DND-41 (cell line): ENCODE measurements around the gene CLDN19.

Source experiments
- ATAC-seq: fragments of 200-7000 bp; cut with Tn5 transposase; 3 replicates; pipeline ENCODE4 v1.9.1; 2021; ENCODE audit warnings: low read depth; ENCODE audit not compliant: insufficient read depth
- DNase-seq: peaks from one replicate; pipeline ENCODE4 v3.0.0-alpha.2; 2020
- H2AFZ ChIP-seq: 2 replicates; pipeline ENCODE4 v1.6.0; 2012; ENCODE audit warnings: low read depth, low read length
- H3K27ac ChIP-seq: 2 replicates; pipeline ENCODE4 v1.5.1; 2012; ENCODE audit warnings: low read length, inconsistent platforms
- H3K27me3 ChIP-seq: fragments of 200-600 bp; sonication (generic); 2 replicates; pipeline ENCODE4 v1.6.0; 2012; ENCODE audit warnings: low read length, mild to moderate bottlenecking, inconsistent platforms; ENCODE audit not compliant: insufficient read depth, poor library complexity
- H3K36me3 ChIP-seq: 2 replicates; pipeline ENCODE4 v1.5.1; 2012; ENCODE audit warnings: low read length, inconsistent platforms; ENCODE audit not compliant: insufficient read depth
- H3K4me1 ChIP-seq: 2 replicates; pipeline ENCODE4 v1.5.1; 2012; ENCODE audit warnings: mild to moderate bottlenecking, low read length; ENCODE audit not compliant: insufficient read depth
- H3K4me2 ChIP-seq: 2 replicates; pipeline ENCODE4 v1.6.0; 2012; ENCODE audit warnings: mild to moderate bottlenecking, moderate library complexity, low read length, inconsistent platforms; ENCODE audit not compliant: insufficient read depth
- H3K4me3 ChIP-seq, 2 experiments: fragments of 200-600 bp in 1 of 2; shearing (Covaris generic) in 1 of 2; 2 replicates each; pipeline ENCODE4 v1.5.1; 2012 to 2016; ENCODE audit warnings: inconsistent platforms in 2 of 2, low read length in 2 of 2, mild to moderate bottlenecking in 2 of 2, low read depth in 1 of 2, moderate library complexity in 1 of 2
- H3K79me2 ChIP-seq: 2 replicates; pipeline ENCODE4 v1.6.0; 2012; ENCODE audit warnings: low read length, inconsistent platforms; ENCODE audit not compliant: insufficient read depth
- H3K9ac ChIP-seq: 2 replicates; pipeline ENCODE4 v1.6.0; 2012; ENCODE audit warnings: low read depth, mild to moderate bottlenecking, inconsistent platforms, low read length, moderate library complexity
- H3K9me3 ChIP-seq: 2 replicates; pipeline ENCODE4 v1.5.1; 2012; ENCODE audit warnings: low read length, moderate library complexity, mild to moderate bottlenecking, inconsistent platforms; ENCODE audit not compliant: insufficient read depth, severe bottlenecking
- H4K20me1 ChIP-seq: 2 replicates; pipeline ENCODE4 v1.6.0; 2012; ENCODE audit warnings: low read length; ENCODE audit not compliant: insufficient read depth
- CTCF ChIP-seq: IDR thresholded peaks from 2 replicates; pipeline ENCODE4 v1.5.1; 2012; ENCODE audit warnings: borderline replicate concordance, low read length, moderate library complexity, mild to moderate bottlenecking; ENCODE audit not compliant: poor library complexity, severe bottlenecking; ENCODE audit errors: extremely low read depth
- EZH2 ChIP-seq: IDR thresholded peaks from 3 replicates; pipeline ENCODE4 v1.6.1; 2012; ENCODE audit warnings: borderline replicate concordance, low read depth, mild to moderate bottlenecking, moderate library complexity, low read length, inconsistent platforms; ENCODE audit not compliant: severe bottlenecking

CLDN19 gene

DNA sequence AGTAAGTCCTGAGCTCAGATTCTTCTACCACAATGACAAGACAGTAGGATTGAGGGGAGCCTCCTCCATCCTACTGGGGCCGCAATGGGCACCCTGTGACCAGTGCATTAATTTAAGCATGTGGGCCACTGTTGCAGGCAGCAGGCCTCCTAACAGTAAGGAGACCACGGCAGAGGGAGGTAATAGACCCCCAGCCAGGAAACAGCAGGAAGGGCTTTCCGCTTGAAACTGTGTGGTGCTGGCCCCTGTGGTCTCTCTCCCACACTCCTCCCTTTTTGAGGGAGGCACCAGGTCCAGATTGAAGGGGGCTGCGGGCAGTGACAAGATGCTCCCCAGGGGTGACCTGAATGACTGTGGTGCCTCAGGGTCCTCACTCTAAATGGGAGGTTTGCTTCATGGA, 1.7 kb upstream of the CLDN19 start:
- Histone ChIP-seq H3K9ac (no peak overlapping the region), H3K27me3 (no peaks in the 10 kb centered on the region), H3K27ac (no peak overlapping the region), H3K36me3 (peaks cover 14% of the 10 kb centered on the region), H3K4me1 (no peaks in the 10 kb centered on the region), H3K9me3 (no peaks in the 10 kb centered on the region), H2AFZ (no peak overlapping the region), H3K4me3 (no peak overlapping the region), H3K4me2 (no peak overlapping the region), H3K79me2 (no peaks in the 10 kb centered on the region), H4K20me1 (no peaks in the 10 kb centered on the region)
- DNase-seq (no peak), ATAC-seq (no peak)
- TF ChIP-seq EZH2, result no peak
- TF ChIP-seq CTCF, result no peak

- no peak for TF ChIP-seq CTCF
- TF ChIP-seq EZH2, result no peak
- Histone ChIP-seq H3K79me2 (no peaks in the 10 kb centered on the region), H2AFZ (no peak overlapping the region), H3K27ac (no peak overlapping the region), H3K4me3 (no peak overlapping the region), H3K27me3 (no peaks in the 10 kb centered on the region), H3K36me3 (peaks cover 7% of the 10 kb centered on the region), H4K20me1 (no peaks in the 10 kb centered on the region), H3K9me3 (no peaks in the 10 kb centered on the region), H3K9ac (no peak overlapping the region), H3K4me2 (no peak overlapping the region), H3K4me1 (no peaks in the 10 kb centered on the region)
- DNase-seq (no peak), ATAC-seq (no peak)
Measured at GRCh38 chr1:42740851-42741580, 980 bp upstream of the CLDN19 start.

- no peaks in the 10 kb centered on the region for H3K79me2 ChIP-seq
- no peak overlapping the region for H3K27ac ChIP-seq
- H3K4me3 ChIP-seq, result no peak overlapping the region
- no peak overlapping the region for H2AFZ ChIP-seq
- no peaks in the 10 kb centered on the region for H3K36me3 ChIP-seq
- H3K9me3 ChIP-seq, result no peaks in the 10 kb centered on the region
- DNase-seq, result no peak
- H3K9ac ChIP-seq, result no peak overlapping the region
- no peak for ATAC-seq
- H3K27me3 ChIP-seq, result no peaks in the 10 kb centered on the region
- H3K4me1 ChIP-seq, result no peaks in the 10 kb centered on the region
- no peaks in the 10 kb centered on the region for H4K20me1 ChIP-seq
- TF ChIP-seq EZH2 (no peak), CTCF (no peak)
- no peak overlapping the region for H3K4me2 ChIP-seq
Measured at GRCh38 chr1:42738678-42739226, 1.3 kb downstream of the CLDN19 start.
